HCT116 (cell line): ENCODE measurements around the gene INPP5J.

Source experiments
- MAX ChIP-seq: IDR thresholded peaks from 2 replicates; pipeline ENCODE4 v1.6.1; 2012
- POLR2A ChIP-seq: IDR thresholded peaks from 2 replicates; pipeline ENCODE4 v1.7.0; 2011; ENCODE audit warnings: borderline replicate concordance; ENCODE audit not compliant: insufficient read depth, insufficient read length; ENCODE audit errors: extremely low read depth
- POLR2AphosphoS5 ChIP-seq: IDR thresholded peaks from 2 replicates; pipeline ENCODE4 v1.6.1; 2011; ENCODE audit warnings: mild to moderate bottlenecking, low read depth, low read length, moderate library complexity
- TF ChIP-seq, protein P1 (sequence below), 3 experiments: fragments of 200-600 bp in 1 of 3; sonication (generic) in 1 of 3; IDR thresholded peaks in 2 of 3; conservative IDR thresholded peaks in 1 of 3; 2 replicates each; pipeline ENCODE4 v1.5.1; 2012 to 2017; ENCODE audit warnings: low read depth in 2 of 3, low read length in 2 of 3, antibody characterized with exemption in 1 of 3, borderline replicate concordance in 1 of 3, control low read depth in 1 of 3, mild to moderate bottlenecking in 1 of 3, mixed read lengths in 1 of 3, mixed run types in 1 of 3, moderate library complexity in 1 of 3; ENCODE audit not compliant: insufficient read depth in 1 of 3

DNA sequence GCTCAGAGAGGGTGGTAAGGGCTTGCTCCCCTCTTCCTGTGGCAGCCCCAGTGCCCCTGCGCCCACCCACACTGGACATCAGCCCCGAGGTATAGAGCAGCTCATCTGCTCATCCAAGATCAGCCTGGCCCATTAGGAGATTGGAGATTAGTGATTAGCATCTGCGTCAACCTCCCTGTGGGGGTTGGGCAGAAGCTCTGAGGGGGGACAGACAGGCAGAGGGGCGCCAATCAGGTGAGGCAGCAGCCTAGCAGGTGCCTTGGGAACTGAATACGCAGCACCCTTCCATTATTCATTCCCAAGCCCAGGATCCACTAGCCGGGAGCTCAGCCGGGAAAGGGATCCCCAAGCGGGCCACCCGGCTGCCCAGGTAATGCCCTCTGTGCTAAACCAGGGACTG, 30.6 kb upstream of the INPP5J start:
- TF ChIP-seq POLR2A (no peak), POLR2AphosphoS5 (no peak), MAX (no peak)
- TF ChIP-seq, protein P1, sequence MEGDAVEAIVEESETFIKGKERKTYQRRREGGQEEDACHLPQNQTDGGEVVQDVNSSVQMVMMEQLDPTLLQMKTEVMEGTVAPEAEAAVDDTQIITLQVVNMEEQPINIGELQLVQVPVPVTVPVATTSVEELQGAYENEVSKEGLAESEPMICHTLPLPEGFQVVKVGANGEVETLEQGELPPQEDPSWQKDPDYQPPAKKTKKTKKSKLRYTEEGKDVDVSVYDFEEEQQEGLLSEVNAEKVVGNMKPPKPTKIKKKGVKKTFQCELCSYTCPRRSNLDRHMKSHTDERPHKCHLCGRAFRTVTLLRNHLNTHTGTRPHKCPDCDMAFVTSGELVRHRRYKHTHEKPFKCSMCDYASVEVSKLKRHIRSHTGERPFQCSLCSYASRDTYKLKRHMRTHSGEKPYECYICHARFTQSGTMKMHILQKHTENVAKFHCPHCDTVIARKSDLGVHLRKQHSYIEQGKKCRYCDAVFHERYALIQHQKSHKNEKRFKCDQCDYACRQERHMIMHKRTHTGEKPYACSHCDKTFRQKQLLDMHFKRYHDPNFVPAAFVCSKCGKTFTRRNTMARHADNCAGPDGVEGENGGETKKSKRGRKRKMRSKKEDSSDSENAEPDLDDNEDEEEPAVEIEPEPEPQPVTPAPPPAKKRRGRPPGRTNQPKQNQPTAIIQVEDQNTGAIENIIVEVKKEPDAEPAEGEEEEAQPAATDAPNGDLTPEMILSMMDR (IDR thresholded peaks at IDR 0.05 in 2 of 3, conservative IDR thresholded peaks at IDR 0.05 in 1 of 3; ENCODE audit: borderline replicate concordance in 1 of 3, insufficient read depth in 1 of 3, low read depth in 2 of 3, low read length in 2 of 3) = no peak
